ENCODE results near the gene PLCB2.

- TF ChIP-seq, protein P1, sequence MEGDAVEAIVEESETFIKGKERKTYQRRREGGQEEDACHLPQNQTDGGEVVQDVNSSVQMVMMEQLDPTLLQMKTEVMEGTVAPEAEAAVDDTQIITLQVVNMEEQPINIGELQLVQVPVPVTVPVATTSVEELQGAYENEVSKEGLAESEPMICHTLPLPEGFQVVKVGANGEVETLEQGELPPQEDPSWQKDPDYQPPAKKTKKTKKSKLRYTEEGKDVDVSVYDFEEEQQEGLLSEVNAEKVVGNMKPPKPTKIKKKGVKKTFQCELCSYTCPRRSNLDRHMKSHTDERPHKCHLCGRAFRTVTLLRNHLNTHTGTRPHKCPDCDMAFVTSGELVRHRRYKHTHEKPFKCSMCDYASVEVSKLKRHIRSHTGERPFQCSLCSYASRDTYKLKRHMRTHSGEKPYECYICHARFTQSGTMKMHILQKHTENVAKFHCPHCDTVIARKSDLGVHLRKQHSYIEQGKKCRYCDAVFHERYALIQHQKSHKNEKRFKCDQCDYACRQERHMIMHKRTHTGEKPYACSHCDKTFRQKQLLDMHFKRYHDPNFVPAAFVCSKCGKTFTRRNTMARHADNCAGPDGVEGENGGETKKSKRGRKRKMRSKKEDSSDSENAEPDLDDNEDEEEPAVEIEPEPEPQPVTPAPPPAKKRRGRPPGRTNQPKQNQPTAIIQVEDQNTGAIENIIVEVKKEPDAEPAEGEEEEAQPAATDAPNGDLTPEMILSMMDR (IDR thresholded peaks at IDR 0.05; ENCODE audit: poor library complexity, severe bottlenecking): no peak
- TF ChIP-seq EZH2 (IDR thresholded peaks at IDR 0.05; ENCODE audit: borderline replicate concordance, insufficient read depth, low read length, poor library complexity, severe bottlenecking): no peak
- TF ChIP-seq REST (IDR thresholded peaks at IDR 0.05; ENCODE audit: borderline replicate concordance): no peak
- TF ChIP-seq RAD21 (conservative IDR thresholded peaks at IDR 0.05): no peak
- no peak for TF ChIP-seq EP300 (conservative IDR thresholded peaks at IDR 0.05; ENCODE audit: poor library complexity, severe bottlenecking)
- no peak for TF ChIP-seq POLR2AphosphoS5 (IDR thresholded peaks at IDR 0.05)
- no peak for TF ChIP-seq MXI1 (conservative IDR thresholded peaks at IDR 0.05; ENCODE audit: poor library complexity, severe bottlenecking)
- no peak for TF ChIP-seq TAF1 (IDR thresholded peaks at IDR 0.05; ENCODE audit: low read depth)
- TF ChIP-seq SMC3 (conservative IDR thresholded peaks at IDR 0.05; ENCODE audit: poor library complexity): no peak
These were observed 52.7 kb downstream of the PLCB2 start for GRCh38 chr15:40255033-40255432.
